K562 (cell line): Measurements from ENCODE around the gene AGFG2. TPM values are rescaled to one million over a fixed set of nuclear protein-coding genes. Genes with fewer than 3 reads are reported as not detected.

Source experiments
- ATAC-seq: fragments of 200-7000 bp; cut with Tn5 transposase; 3 replicates; pipeline ENCODE4 v1.9.1; 2020; ENCODE audit warnings: moderate library complexity
- BruUV-seq: library from RNA; stranded (reverse); fragments of 400-500 nt; replicated peaks from 2 replicates; lab custom pipeline; 2021; lab: Mats Ljungman, UMichigan
- CTCF ChIA-PET: fragments of 300-600 bp; formaldehyde crosslinking; extraction: SDS; loops from one replicate; lab custom pipeline; 2021; ENCODE audit warnings: low intra/inter-chr PET ratio; lab: Yijun Ruan, JAX
- POLR2A ChIA-PET: fragments of 300-600, 350-650 bp; sonication (Branson Sonifier 250); formaldehyde crosslinking; extraction: SDS; loops from one replicate; lab custom pipeline; 2021; ENCODE audit warnings: antibody characterized with exemption, inconsistent platforms; lab: Yijun Ruan, JAX
- DNase-seq, 4 experiments: peaks; one replicate each; pipeline versions ENCODE4 v3.0.0 to v3.0.0-alpha.2; 2011 to 2018; ENCODE audit warnings: low spot score in 3 of 4, mixed read lengths in 3 of 4; ENCODE audit errors: extremely low read depth in 1 of 4
- FAIRE-seq: peaks from 2 replicates; lab custom pipeline; 2011; peaks lifted over from hg19 to GRCh38; lab: Jason Lieb, UNC
- H2AFZ ChIP-seq: 2 replicates; pipeline ENCODE4 v1.6.0; 2011; ENCODE audit warnings: low read depth, low read length, control low read depth, inconsistent platforms
- H3K27ac ChIP-seq: fragments of 200-600 bp; 3 replicates; pipeline ENCODE4 v1.8.0; 2011; ENCODE audit warnings: low read depth, mild to moderate bottlenecking, control low read depth, inconsistent platforms, low read length, moderate library complexity, mixed read lengths; ENCODE audit errors: extremely low read depth
- H3K27me3 ChIP-seq, 2 experiments: fragments of 300-600 bp in 1 of 2; 2 replicates in 1 of 2; 3 replicates in 1 of 2; pipeline versions ENCODE4 v1.6.0 to v1.8.0; 2011; ENCODE audit warnings: inconsistent platforms in 2 of 2, low read length in 2 of 2, mild to moderate bottlenecking in 1 of 2, mixed read lengths in 1 of 2, moderate library complexity in 1 of 2; ENCODE audit not compliant: control insufficient read depth in 2 of 2, insufficient read depth in 2 of 2
- H3K36me3 ChIP-seq: fragments of 300-600 bp; 3 replicates; pipeline ENCODE4 v1.8.0; 2011; ENCODE audit warnings: mild to moderate bottlenecking, low read length, inconsistent platforms; ENCODE audit not compliant: control insufficient read depth, insufficient read depth
- H3K4me1 ChIP-seq, 2 experiments: fragments of 200-600 bp in 1 of 2; replicated peaks in 1 of 2; 2 replicates in 1 of 2; 3 replicates in 1 of 2; pipeline versions ENCODE4 v1.5.1 to v1.8.0; 2011; ENCODE audit warnings: inconsistent platforms in 2 of 2, low read length in 2 of 2, mild to moderate bottlenecking in 1 of 2, mixed read lengths in 1 of 2, moderate library complexity in 1 of 2; ENCODE audit not compliant: control insufficient read depth in 2 of 2, insufficient read depth in 2 of 2
- H3K4me2 ChIP-seq: 2 replicates; pipeline ENCODE4 v1.6.1; 2011; ENCODE audit warnings: low read length, control low read depth, inconsistent platforms, mixed read lengths; ENCODE audit not compliant: insufficient read depth
- H3K4me3 ChIP-seq: fragments of 200-600 bp; sonication (generic), shearing (Covaris generic); 2 replicates; pipeline ENCODE4 v1.5.1; 2016; ENCODE audit warnings: control low read depth, inconsistent platforms
- H3K79me2 ChIP-seq: fragments of 200-600 bp; 3 replicates; pipeline ENCODE4 v1.8.0; 2011; ENCODE audit warnings: low read length, inconsistent platforms; ENCODE audit not compliant: control insufficient read depth, insufficient read depth
- H3K9ac ChIP-seq, 2 experiments: 2 replicates each; pipeline versions ENCODE4 v1.6.0 to v1.6.1; 2011; ENCODE audit warnings: low read depth in 2 of 2, low read length in 2 of 2, control low read depth in 1 of 2, inconsistent platforms in 1 of 2, mild to moderate bottlenecking in 1 of 2, mixed read lengths in 1 of 2; ENCODE audit not compliant: insufficient read depth in 1 of 2
- H3K9me1 ChIP-seq: one replicate; pipeline ENCODE4 v1.6.0; 2011; ENCODE audit warnings: inconsistent platforms, mild to moderate bottlenecking, low read length, moderate library complexity; ENCODE audit not compliant: control insufficient read depth, insufficient read depth
- H3K9me3 ChIP-seq: replicated peaks from 2 replicates; pipeline ENCODE4 v1.5.1; 2011; ENCODE audit warnings: low read depth, low read length, inconsistent platforms; ENCODE audit not compliant: control insufficient read depth, insufficient read depth
- H4K20me1 ChIP-seq: replicated peaks from 2 replicates; pipeline ENCODE4 v1.6.1; 2011; ENCODE audit warnings: low read length, inconsistent platforms, mixed read lengths; ENCODE audit not compliant: control insufficient read depth, insufficient read depth
- ARID3B ChIP-seq: fragments of 250-450 bp; sonication (Bioruptor Pico); IDR thresholded peaks from 2 replicates; pipeline ENCODE4 v1.4.0; 2020; ENCODE audit warnings: borderline replicate concordance
- CHD2 ChIP-seq: IDR thresholded peaks from 2 replicates; pipeline ENCODE4 v1.6.1; 2011; ENCODE audit warnings: low read depth, low read length
- CSDE1 ChIP-seq, 2 experiments: fragments of 450-650 bp; IDR thresholded peaks; 2 replicates each; pipeline ENCODE4 v1.6.1; 2016; ENCODE audit warnings: mild to moderate bottlenecking in 1 of 2
- FOXP1 ChIP-seq: sonication (generic); formaldehyde crosslinking; IDR thresholded peaks from 2 replicates; pipeline ENCODE4 v1.8.0; 2022; ENCODE audit warnings: mild to moderate bottlenecking, missing genetic modification reagents
- LEF1 ChIP-seq: fragments of 450-650 bp; IDR thresholded peaks from 2 replicates; pipeline ENCODE4 v1.6.1; 2016; ENCODE audit warnings: mild to moderate bottlenecking
- MTA1 ChIP-seq: fragments of 450-650 bp; IDR thresholded peaks from 2 replicates; pipeline ENCODE4 v1.6.1; 2017; ENCODE audit warnings: borderline replicate concordance
- RAD21 ChIP-seq, 2 experiments: fragments of 250-450 bp in 1 of 2; fragments of 450-650 bp in 1 of 2; sonication (Bioruptor Pico) in 1 of 2; formaldehyde crosslinking in 1 of 2; IDR thresholded peaks in 1 of 2; conservative IDR thresholded peaks in 1 of 2; 2 replicates each; pipeline versions ENCODE4 v1.4.0 to v1.8.0; 2020 to 2022; ENCODE audit warnings: mild to moderate bottlenecking in 2 of 2, moderate library complexity in 1 of 2
- SIX5 ChIP-seq, 2 experiments: IDR thresholded peaks; 2 replicates each; pipeline ENCODE4 v1.6.1; 2011; ENCODE audit warnings: low read length in 2 of 2, borderline replicate concordance in 1 of 2, low read depth in 1 of 2, mild to moderate bottlenecking in 1 of 2, moderate library complexity in 1 of 2; ENCODE audit not compliant: insufficient read depth in 1 of 2
- WGBS: fragments of 100-300 bp; shearing (Covaris generic); methylation state at CpG from one replicate; pipeline ENCODE4 v1.1.6; 2016; ENCODE audit warnings: low coverage, mixed read lengths; ENCODE audit not compliant: insufficient coverage; ENCODE audit errors: missing lambda C conversion rate; 5-methylcytosine and 5-hydroxymethylcytosine counted together
- in situ Hi-C: fragments of 300-500 bp; cut with MboI; formaldehyde crosslinking; loops from 4 replicates; pipeline ENCODE4 v1.15.0; 2018; ENCODE audit warnings: inconsistent platforms, mixed read lengths
- intact Hi-C: fragments of 100-400 bp; cut with micrococcal nuclease; formaldehyde crosslinking; loops from 2 replicates; pipeline ENCODE4 v1.14.2; 2022
- polyA plus RNA-seq, 8 experiments: library from polyadenylated mRNA; depleted of rRNA in 4 of 8; stranded (reverse) in 5 of 8; unstranded in 3 of 8; fragments of >200 nt; fragmentation: Nextera tagmentation in 2 of 8; fragmentation: Illumina TruSeq in 1 of 8; extraction: Ambion mirVana in 2 of 8; extraction: Trizol in 1 of 8; gene quantifications; 2 replicates each; pipeline versions ENCODE4 v1.2.1 to v1.2.3, GENCODE V29; 2011 to 2014; ENCODE audit warnings: inconsistent platforms in 1 of 8, missing spikeins in 1 of 8
- total RNA-seq, 7 experiments: library from RNA; depleted of rRNA in 6 of 7; stranded (reverse); fragments of >200 nt in 6 of 7; fragmentation: Illumina TruSeq in 2 of 7; extraction: Trizol in 2 of 7; gene quantifications; 2 replicates each; pipeline versions ENCODE4 v1.2.1 to v1.2.3, GENCODE V29; 2011 to 2021; ENCODE audit warnings: low replicate concordance in 1 of 7
- TF ChIP-seq, protein P1 (sequence below), 2 experiments: fragments of 450-650 bp; formaldehyde crosslinking in 1 of 2; IDR thresholded peaks; 2 replicates each; pipeline versions ENCODE4 v1.4.0 to v1.6.1; 2014 to 2020; ENCODE audit warnings: mild to moderate bottlenecking in 2 of 2, borderline replicate concordance in 1 of 2, low read depth in 1 of 2
- TF ChIP-seq, protein P2 (sequence below): fragments of 250-450 bp; sonication (Bioruptor Pico); IDR thresholded peaks from 2 replicates; pipeline ENCODE4 v1.5.0; 2021; ENCODE audit warnings: mild to moderate bottlenecking, borderline replicate concordance

Gene AGFG2
- total and polyA plus RNA-seq, 9 of the 15 experiments (the other 6 are each of a cell fraction or from before 2014, with no cell fraction given): 0.31 to 23.1 (median 6.5) TPM

GRCh38 chr7:100509231-100509630 lies 29.8 kb upstream of the AGFG2 start:
- Histone ChIP-seq H3K4me2 (no peak overlapping the region), H3K9ac (peak overlapping the region in 1 of 2 experiments; percentile 72; a peak in 2 of 4 replicates), H3K27ac (no peak overlapping the region), H3K27me3 (no peaks in the 10 kb centered on the region), H4K20me1 (no peaks in the 10 kb centered on the region), H3K4me1 (peaks cover 19 to 39% of the 10 kb centered on the region in 2 experiments; a peak in 4 of 5 replicates), H3K36me3 (no peaks in the 10 kb centered on the region), H3K79me2 (no peaks in the 10 kb centered on the region), H3K9me1 (no peaks in the 10 kb centered on the region), H2AFZ (peak overlapping the region; percentile 35; the same call in 1 of the 2 replicates), H3K4me3 (no peak overlapping the region), H3K9me3 (no peaks in the 10 kb centered on the region)
- intact Hi-C loops: no loop called here
- FAIRE-seq: no peak
- WGBS: 94% methylated on average over 15 of the region's 15 CpGs
- peak in 1 of 4 experiments; percentile 2 for DNase-seq
- CTCF ChIA-PET: no interaction called here
- ATAC-seq: no peak
- in situ Hi-C loops: no loop called here
- BruUV-seq: no TSS peak
- POLR2A ChIA-PET: interaction anchor here (0.6 to 1.8 kb wide), 2 partner anchors 12 to 60 kb away, joined by 3 to 5 read pairs; no protein-coding TSS in a partner anchor
- no peak for TF ChIP-seq CHD2
- TF ChIP-seq, protein P1, sequence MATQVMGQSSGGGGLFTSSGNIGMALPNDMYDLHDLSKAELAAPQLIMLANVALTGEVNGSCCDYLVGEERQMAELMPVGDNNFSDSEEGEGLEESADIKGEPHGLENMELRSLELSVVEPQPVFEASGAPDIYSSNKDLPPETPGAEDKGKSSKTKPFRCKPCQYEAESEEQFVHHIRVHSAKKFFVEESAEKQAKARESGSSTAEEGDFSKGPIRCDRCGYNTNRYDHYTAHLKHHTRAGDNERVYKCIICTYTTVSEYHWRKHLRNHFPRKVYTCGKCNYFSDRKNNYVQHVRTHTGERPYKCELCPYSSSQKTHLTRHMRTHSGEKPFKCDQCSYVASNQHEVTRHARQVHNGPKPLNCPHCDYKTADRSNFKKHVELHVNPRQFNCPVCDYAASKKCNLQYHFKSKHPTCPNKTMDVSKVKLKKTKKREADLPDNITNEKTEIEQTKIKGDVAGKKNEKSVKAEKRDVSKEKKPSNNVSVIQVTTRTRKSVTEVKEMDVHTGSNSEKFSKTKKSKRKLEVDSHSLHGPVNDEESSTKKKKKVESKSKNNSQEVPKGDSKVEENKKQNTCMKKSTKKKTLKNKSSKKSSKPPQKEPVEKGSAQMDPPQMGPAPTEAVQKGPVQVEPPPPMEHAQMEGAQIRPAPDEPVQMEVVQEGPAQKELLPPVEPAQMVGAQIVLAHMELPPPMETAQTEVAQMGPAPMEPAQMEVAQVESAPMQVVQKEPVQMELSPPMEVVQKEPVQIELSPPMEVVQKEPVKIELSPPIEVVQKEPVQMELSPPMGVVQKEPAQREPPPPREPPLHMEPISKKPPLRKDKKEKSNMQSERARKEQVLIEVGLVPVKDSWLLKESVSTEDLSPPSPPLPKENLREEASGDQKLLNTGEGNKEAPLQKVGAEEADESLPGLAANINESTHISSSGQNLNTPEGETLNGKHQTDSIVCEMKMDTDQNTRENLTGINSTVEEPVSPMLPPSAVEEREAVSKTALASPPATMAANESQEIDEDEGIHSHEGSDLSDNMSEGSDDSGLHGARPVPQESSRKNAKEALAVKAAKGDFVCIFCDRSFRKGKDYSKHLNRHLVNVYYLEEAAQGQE (IDR thresholded peaks at IDR 0.05; ENCODE audit: borderline replicate concordance): no peak
- TF ChIP-seq, protein P1 (CRISPR knock-in tag; IDR thresholded peaks at IDR 0.05; ENCODE audit: low read depth): no peak
- no peak for TF ChIP-seq MTA1
- TF ChIP-seq, protein P2, sequence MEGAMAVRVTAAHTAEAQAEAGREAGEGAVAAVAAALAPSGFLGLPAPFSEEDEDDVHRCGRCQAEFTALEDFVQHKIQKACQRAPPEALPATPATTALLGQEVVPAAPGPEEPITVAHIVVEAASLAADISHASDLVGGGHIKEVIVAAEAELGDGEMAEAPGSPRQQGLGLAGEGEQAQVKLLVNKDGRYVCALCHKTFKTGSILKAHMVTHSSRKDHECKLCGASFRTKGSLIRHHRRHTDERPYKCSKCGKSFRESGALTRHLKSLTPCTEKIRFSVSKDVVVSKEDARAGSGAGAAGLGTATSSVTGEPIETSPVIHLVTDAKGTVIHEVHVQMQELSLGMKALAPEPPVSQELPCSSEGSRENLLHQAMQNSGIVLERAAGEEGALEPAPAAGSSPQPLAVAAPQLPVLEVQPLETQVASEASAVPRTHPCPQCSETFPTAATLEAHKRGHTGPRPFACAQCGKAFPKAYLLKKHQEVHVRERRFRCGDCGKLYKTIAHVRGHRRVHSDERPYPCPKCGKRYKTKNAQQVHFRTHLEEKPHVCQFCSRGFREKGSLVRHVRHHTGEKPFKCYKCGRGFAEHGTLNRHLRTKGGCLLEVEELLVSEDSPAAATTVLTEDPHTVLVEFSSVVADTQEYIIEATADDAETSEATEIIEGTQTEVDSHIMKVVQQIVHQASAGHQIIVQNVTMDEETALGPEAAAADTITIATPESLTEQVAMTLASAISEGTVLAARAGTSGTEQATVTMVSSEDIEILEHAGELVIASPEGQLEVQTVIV (CRISPR knock-in tag): no peak
- TF ChIP-seq FOXP1 (CRISPR knock-in tag): no peak
- no peak for TF ChIP-seq RAD21 (CRISPR knock-in tag; conservative IDR thresholded peaks at IDR 0.05 in 1 of 2, IDR thresholded peaks at IDR 0.05 in 1 of 2)
- TF ChIP-seq SIX5 (IDR thresholded peaks at IDR 0.05; ENCODE audit: borderline replicate concordance in 1 of 2, insufficient read depth in 1 of 2, low read depth in 1 of 2, low read length in 2 of 2): no peak
- no peak for TF ChIP-seq CSDE1 (IDR thresholded peaks at IDR 0.05)
- TF ChIP-seq LEF1: no peak
- no peak for TF ChIP-seq ARID3B (CRISPR knock-in tag)
